Neutrophil (primary cell): ENCODE measurements around the gene TP63.

Experiments used
- H3K27ac ChIP-seq: fragments of 200-600 bp; sonication (generic); 2 replicates; pipeline ENCODE4 v1.5.1; 2016; ENCODE audit warnings: mild to moderate bottlenecking, moderate library complexity
- H3K27me3 ChIP-seq: fragments of 200-600 bp; sonication (generic); 2 replicates; pipeline ENCODE4 v1.6.0; 2016; ENCODE audit warnings: mild to moderate bottlenecking
- H3K36me3 ChIP-seq: fragments of 200-600 bp; sonication (generic); 2 replicates; pipeline ENCODE4 v1.5.1; 2017
- H3K4me1 ChIP-seq, 2 experiments: fragments of 200-600 bp in 1 of 2; sonication (generic) in 1 of 2; 1 replicate in 1 of 2; 2 replicates in 1 of 2; pipeline versions ENCODE4 v1.5.1 to v1.6.1; 2013 to 2016; ENCODE audit warnings: low read depth in 1 of 2, low read length in 1 of 2, mild to moderate bottlenecking in 1 of 2, moderate library complexity in 1 of 2; ENCODE audit not compliant: control insufficient read depth in 1 of 2, insufficient read depth in 1 of 2
- H3K4me3 ChIP-seq, 2 experiments: fragments of 200-600 bp in 1 of 2; sonication (generic) in 1 of 2; 1 replicate in 1 of 2; 2 replicates in 1 of 2; pipeline ENCODE4 v1.5.1; 2013 to 2016; ENCODE audit warnings: low read depth in 1 of 2, low read length in 1 of 2, mild to moderate bottlenecking in 1 of 2, moderate library complexity in 1 of 2
- H3K9me3 ChIP-seq: fragments of 200-600 bp; sonication (generic); 2 replicates; pipeline ENCODE4 v1.5.1; 2016
- TF ChIP-seq, protein P1 (sequence below): fragments of 200-600 bp; sonication (generic); IDR thresholded peaks from 2 replicates; pipeline ENCODE4 v1.5.1; 2016; ENCODE audit warnings: antibody characterized with exemption

TP63 gene

GRCh38 chr3:189792046-189792929 lies 161.1 kb downstream of the TP63 start:
- H3K4me3 ChIP-seq, result no peak overlapping the region
- H3K4me1 ChIP-seq, result no peaks in the 10 kb centered on the region
- no peaks in the 10 kb centered on the region for H3K36me3 ChIP-seq
- H3K9me3 ChIP-seq, result no peaks in the 10 kb centered on the region
- no peak overlapping the region for H3K27ac ChIP-seq
- no peaks in the 10 kb centered on the region for H3K27me3 ChIP-seq
- TF ChIP-seq, protein P1, sequence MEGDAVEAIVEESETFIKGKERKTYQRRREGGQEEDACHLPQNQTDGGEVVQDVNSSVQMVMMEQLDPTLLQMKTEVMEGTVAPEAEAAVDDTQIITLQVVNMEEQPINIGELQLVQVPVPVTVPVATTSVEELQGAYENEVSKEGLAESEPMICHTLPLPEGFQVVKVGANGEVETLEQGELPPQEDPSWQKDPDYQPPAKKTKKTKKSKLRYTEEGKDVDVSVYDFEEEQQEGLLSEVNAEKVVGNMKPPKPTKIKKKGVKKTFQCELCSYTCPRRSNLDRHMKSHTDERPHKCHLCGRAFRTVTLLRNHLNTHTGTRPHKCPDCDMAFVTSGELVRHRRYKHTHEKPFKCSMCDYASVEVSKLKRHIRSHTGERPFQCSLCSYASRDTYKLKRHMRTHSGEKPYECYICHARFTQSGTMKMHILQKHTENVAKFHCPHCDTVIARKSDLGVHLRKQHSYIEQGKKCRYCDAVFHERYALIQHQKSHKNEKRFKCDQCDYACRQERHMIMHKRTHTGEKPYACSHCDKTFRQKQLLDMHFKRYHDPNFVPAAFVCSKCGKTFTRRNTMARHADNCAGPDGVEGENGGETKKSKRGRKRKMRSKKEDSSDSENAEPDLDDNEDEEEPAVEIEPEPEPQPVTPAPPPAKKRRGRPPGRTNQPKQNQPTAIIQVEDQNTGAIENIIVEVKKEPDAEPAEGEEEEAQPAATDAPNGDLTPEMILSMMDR, result no peak

- no peaks in the 10 kb centered on the region for H3K27me3 ChIP-seq
- H3K9me3 ChIP-seq, result no peaks in the 10 kb centered on the region
- TF ChIP-seq, protein P1, result no peak
- H3K4me3 ChIP-seq, result no peak overlapping the region
- no peak overlapping the region for H3K27ac ChIP-seq
- no peaks in the 10 kb centered on the region for H3K4me1 ChIP-seq
- no peaks in the 10 kb centered on the region for H3K36me3 ChIP-seq
Measured at GRCh38 chr3:189794518-189794917, 163.3 kb downstream of the TP63 start.

DNA sequence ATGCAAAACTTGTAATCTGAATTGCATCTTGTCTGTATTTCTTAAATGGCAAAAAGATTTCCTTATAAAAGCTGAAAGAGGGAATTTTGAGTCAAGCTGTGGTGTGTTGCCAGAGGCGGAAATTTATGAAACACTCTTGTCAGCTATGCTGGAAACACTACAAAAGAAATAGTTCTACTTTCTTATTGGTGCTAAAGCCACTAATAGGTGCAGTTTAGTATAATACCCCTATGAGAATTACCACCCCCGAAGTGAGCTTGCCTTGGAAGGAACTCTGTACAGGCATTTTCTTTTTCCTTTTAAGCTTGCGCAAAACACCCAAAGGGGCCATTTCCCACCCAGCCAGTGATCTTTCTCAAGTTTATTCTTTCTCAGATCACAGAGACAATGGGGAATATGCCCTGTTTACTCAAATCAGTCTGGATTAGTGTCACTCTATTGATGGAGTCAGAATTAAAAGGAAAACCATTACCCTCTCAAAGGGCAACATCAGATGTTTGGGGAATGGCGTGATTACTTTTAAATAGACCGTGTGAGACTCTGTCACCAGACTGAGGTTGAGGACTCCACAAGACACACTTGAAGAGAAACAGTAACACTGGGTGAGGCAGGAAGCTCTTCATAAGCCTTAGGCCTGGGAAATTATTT lies 166.0 kb downstream of the TP63 start:
- Histone ChIP-seq H3K4me1 (no peaks in the 10 kb centered on the region), H3K27ac (no peak overlapping the region), H3K9me3 (no peaks in the 10 kb centered on the region)

GRCh38 chr3:189799366-189799765 lies 168.2 kb downstream of the TP63 start:
- Histone ChIP-seq H3K4me1 (no peaks in the 10 kb centered on the region), H3K9me3 (no peaks in the 10 kb centered on the region), H3K27ac (no peak overlapping the region), H3K27me3 (no peaks in the 10 kb centered on the region), H3K36me3 (no peaks in the 10 kb centered on the region), H3K4me3 (no peak overlapping the region)
- TF ChIP-seq, protein P1, result no peak

More for the DNA sequence above, 166.0 kb downstream of the TP63 start:
- no peak overlapping the region for H3K4me3 ChIP-seq
- no peaks in the 10 kb centered on the region for H3K36me3 ChIP-seq
- H3K27me3 ChIP-seq, result no peaks in the 10 kb centered on the region
- TF ChIP-seq, protein P1, result no peak

- Histone ChIP-seq H3K4me1 (no peaks in the 10 kb centered on the region), H3K27me3 (no peaks in the 10 kb centered on the region)
- TF ChIP-seq, protein P1, result no peak
Measured at GRCh38 chr3:189800436-189800835, 169.2 kb downstream of the TP63 start.

More at GRCh38 chr3:189800436-189800835, 169.2 kb downstream of the TP63 start:
- Histone ChIP-seq H3K4me3 (no peak overlapping the region), H3K9me3 (no peaks in the 10 kb centered on the region), H3K27ac (no peak overlapping the region), H3K36me3 (no peaks in the 10 kb centered on the region)
